ENCODE measurements around the gene TLX1. TPM values are rescaled to one million over a fixed set of nuclear protein-coding genes. Genes with fewer than 3 reads are reported as not detected.

The TLX1 gene
- polyA plus RNA-seq, 2 of the 4 experiments (the other 2 are of a cell fraction): 0.06 TPM; not detected in 1

- no peak overlapping the region for H3K4me3 ChIP-seq
- H3K4me1 ChIP-seq: no peaks in the 10 kb centered on the region
- no peak for FAIRE-seq
- no peak for TF ChIP-seq FOSB (CRISPR knock-in tag; IDR thresholded peaks at IDR 0.05)
- no peak for TF ChIP-seq HDAC2 (IDR thresholded peaks at IDR 0.05)
- TF ChIP-seq HMGXB4 (CRISPR knock-in tag; IDR thresholded peaks at IDR 0.05; ENCODE audit: borderline replicate concordance): no peak
- TF ChIP-seq NPAS2 (CRISPR knock-in tag; IDR thresholded peaks at IDR 0.05; ENCODE audit: borderline replicate concordance): no peak
- no peak for TF ChIP-seq TP53 (CRISPR knock-in tag; IDR thresholded peaks at IDR 0.05)
- TF ChIP-seq FOXS1 (CRISPR knock-in tag; IDR thresholded peaks at IDR 0.05): no peak
- no peak for TF ChIP-seq PBX3 (IDR thresholded peaks at IDR 0.05)
- TF ChIP-seq HOXB5 (CRISPR knock-in tag; IDR thresholded peaks at IDR 0.05): no peak
- no peak for TF ChIP-seq ESRRA (IDR thresholded peaks at IDR 0.05; ENCODE audit: borderline replicate concordance, low read length)
- no peak for DNase-seq (ENCODE audit: low read depth in 1 of 2, low spot score in 1 of 2)
- H3K27ac ChIP-seq: no peak overlapping the region
- WGBS (ENCODE audit: missing lambda C conversion rate): 70% methylated on average over 6 of the region's 6 CpGs
- CTCF ChIA-PET: interaction anchor here (0.6 to 65.1 kb wide), 6 partner anchors 9 to 337 kb away, joined by 3 to 2364 read pairs (median 20); partner anchors contain the start of genes KAZALD1, PDZD7 and SFXN3
- H3K4me2 ChIP-seq: no peak overlapping the region
- POLR2A ChIA-PET: no interaction called here
- no peaks in the 10 kb centered on the region for H3K9me3 ChIP-seq
- no peak for ATAC-seq
Measured at GRCh38 chr10:101106351-101106750, 24.7 kb upstream of the TLX1 start.

GRCh38 chr10:101107771-101108170 is 23.3 kb upstream of the TLX1 start:
- H3K27ac ChIP-seq: no peak overlapping the region
- ATAC-seq (no peak; a peak in 1 of 6 replicates), DNase-seq (ENCODE audit: low read depth in 1 of 2, low spot score in 1 of 2) (no peak), FAIRE-seq (no peak)
- no peaks in the 10 kb centered on the region for H3K9me3 ChIP-seq
- peaks cover 2% of the 10 kb centered on the region for H3K4me1 ChIP-seq
- CTCF ChIA-PET: interaction anchor here (0.7 to 65.1 kb wide), 5 partner anchors 12 to 65 kb away, joined by 3 to 2364 read pairs (median 35); partner anchors contain the start of genes KAZALD1, PDZD7 and SFXN3
- 87% methylated on average over 3 of the region's 5 CpGs for WGBS (ENCODE audit: missing lambda C conversion rate)
- no peak overlapping the region for H3K4me3 ChIP-seq
- no peak overlapping the region for H3K4me2 ChIP-seq
- TF ChIP-seq BHLHE40 (IDR thresholded peaks at IDR 0.05; ENCODE audit: low read depth, low read length): no peak
- POLR2A ChIA-PET: no interaction called here

GRCh38 chr10:101110856-101111523 is 20.1 kb upstream of the TLX1 start:
- ChIA-PET POLR2A (no interaction called here), CTCF (interaction anchor here (0.7 to 7.3 kb wide), 3 partner anchors 15 to 103 kb away, joined by 3 to 92 read pairs (median 4); no protein-coding TSS in a partner anchor)
- peak; percentile 29 to 52; a peak in 3 of 6 replicates for ATAC-seq
- Histone ChIP-seq H3K27ac (no peak overlapping the region), H3K4me1 (peaks cover 10% of the 10 kb centered on the region), H3K4me2 (no peak overlapping the region), H3K4me3 (no peak overlapping the region), H3K9me3 (no peaks in the 10 kb centered on the region)
- no peak for DNase-seq (ENCODE audit: low read depth in 1 of 2, low spot score in 1 of 2)
- no peak for TF ChIP-seq RAD21 (conservative IDR thresholded peaks at IDR 0.05 in 1 of 2, IDR thresholded peaks at IDR 0.05 in 1 of 2)
- no peak for TF ChIP-seq EHMT2 (IDR thresholded peaks at IDR 0.05; ENCODE audit: low read depth)
- no peak for TF ChIP-seq MAZ (IDR thresholded peaks at IDR 0.05; ENCODE audit: borderline replicate concordance, low read depth, low read length)
- 66% methylated on average over 5 of the region's 6 CpGs for WGBS (ENCODE audit: missing lambda C conversion rate)
- no peak for FAIRE-seq

GRCh38 chr10:101111547-101111946 is 19.6 kb upstream of the TLX1 start:
- CTCF ChIA-PET: interaction anchor here (7.3 kb wide), 1 partner anchor 16 kb away, joined by 92 read pairs; no protein-coding TSS in a partner anchor
- no peaks in the 10 kb centered on the region for H3K9me3 ChIP-seq
- H3K4me2 ChIP-seq: no peak overlapping the region
- no peak overlapping the region for H3K4me3 ChIP-seq
- POLR2A ChIA-PET: no interaction called here
- DNase-seq (ENCODE audit: low read depth in 1 of 2, low spot score in 1 of 2) (no peak), ATAC-seq (peak in 1 of 2 experiments; percentile 15; a peak in 1 of 6 replicates), FAIRE-seq (no peak)
- H3K27ac ChIP-seq: no peak overlapping the region
- WGBS (ENCODE audit: missing lambda C conversion rate): 85% methylated on average over 8 of the region's 8 CpGs
- H3K4me1 ChIP-seq: peaks cover 10% of the 10 kb centered on the region
- TF ChIP-seq ATOH8 (CRISPR knock-in tag; IDR thresholded peaks at IDR 0.05; ENCODE audit: low read depth): no peak
- TF ChIP-seq E2F6 (IDR thresholded peaks at IDR 0.05; ENCODE audit: borderline replicate concordance, low read depth): no peak
- no peak for TF ChIP-seq ESRRA (IDR thresholded peaks at IDR 0.05; ENCODE audit: borderline replicate concordance, low read length)
- no peak for TF ChIP-seq HOXB5 (CRISPR knock-in tag; IDR thresholded peaks at IDR 0.05)
- TF ChIP-seq MYC (IDR thresholded peaks at IDR 0.05; ENCODE audit: borderline replicate concordance, low read length): no peak
- no peak for TF ChIP-seq MAZ (IDR thresholded peaks at IDR 0.05; ENCODE audit: borderline replicate concordance, low read depth, low read length)
- no peak for TF ChIP-seq NR3C1 (IDR thresholded peaks at IDR 0.05)
- TF ChIP-seq FOSB (CRISPR knock-in tag; IDR thresholded peaks at IDR 0.05): no peak
- TF ChIP-seq HMGXB4 (CRISPR knock-in tag; IDR thresholded peaks at IDR 0.05; ENCODE audit: borderline replicate concordance): no peak
- TF ChIP-seq HOXB13 (CRISPR knock-in tag; IDR thresholded peaks at IDR 0.05; ENCODE audit: low read depth): no peak
- no peak for TF ChIP-seq POLR2AphosphoS2 (conservative IDR thresholded peaks at IDR 0.05; ENCODE audit: low read length)
- TF ChIP-seq EHMT2 (IDR thresholded peaks at IDR 0.05; ENCODE audit: low read depth): no peak
- TF ChIP-seq CBX8 (IDR thresholded peaks at IDR 0.05): no peak

Measured in A549 (cell line).